Measurements from ENCODE around the gene IGSF23.

- TF ChIP-seq POLR2AphosphoS5 (IDR thresholded peaks at IDR 0.05; ENCODE audit: low read depth, low read length) (no peak), POLR2A (IDR thresholded peaks at IDR 0.05; ENCODE audit: low read depth, low read length) (no peak)
Observed at GRCh38 chr19:44570603-44570983, 42.8 kb upstream of the IGSF23 start.
